Peyer's patch (tissue), 4 donors: ENCODE results near the gene TTC28.

Experiments
- CTCF ChIP-seq, 6 experiments: fragments of 450-650 bp in 4 of 6; fragments of 200-600 bp in 2 of 6; sonication (generic) in 1 of 6; IDR thresholded peaks; one replicate each; pipeline ENCODE4 v1.5.1; 2017 to 2019; ENCODE audit warnings: antibody characterized with exemption in 6 of 6, mild to moderate bottlenecking in 3 of 6, moderate library complexity in 1 of 6
- POLR2A ChIP-seq, 2 donors: fragments of 450-650 bp; IDR thresholded peaks; one replicate each; pipeline ENCODE4 v1.5.1; 2017; ENCODE audit warnings: antibody characterized with exemption in 2 of 2, mild to moderate bottlenecking in 2 of 2, moderate library complexity in 2 of 2

GRCh38 chr22:28047740-28048139 lies 631.9 kb downstream of the TTC28 start:
- TF ChIP-seq CTCF (IDR thresholded peaks at IDR 0.05) (no peak), POLR2A (IDR thresholded peaks at IDR 0.05) (no peak)
